Measurements from ENCODE around the gene CTNNBL1.

DNA sequence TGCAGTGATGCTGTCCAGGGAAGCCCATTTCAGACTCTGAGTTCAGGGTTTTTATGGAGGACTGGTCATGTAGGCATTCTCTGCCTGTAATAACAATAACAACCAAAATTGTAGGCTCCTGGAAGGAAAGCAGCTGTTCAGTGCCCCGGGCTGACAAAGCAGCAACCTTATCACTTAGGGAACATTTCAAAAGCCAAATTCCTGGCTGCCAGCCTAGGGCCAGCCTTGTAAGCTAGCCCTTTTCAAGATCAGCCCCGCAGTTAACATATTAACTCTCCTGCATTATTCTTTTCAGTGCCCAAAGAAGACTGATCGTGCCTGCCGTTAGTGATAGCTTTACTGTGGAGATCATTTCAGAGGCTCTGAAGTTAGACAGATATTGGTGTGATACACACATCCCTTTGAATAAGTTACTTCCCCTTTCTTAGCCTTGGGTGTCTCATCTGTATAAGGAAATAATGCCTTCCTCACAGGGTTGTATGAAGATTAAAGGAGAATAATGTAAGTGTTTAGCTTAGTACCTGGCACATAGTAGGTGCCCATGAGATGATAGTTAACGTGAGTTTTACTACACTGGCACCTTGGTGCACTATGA lies 44.1 kb downstream of the CTNNBL1 start:
- no peak for TF ChIP-seq CTCF (IDR thresholded peaks at IDR 0.05; ENCODE audit: extremely low read depth in 1 of 2, insufficient read depth in 1 of 2, low read depth in 1 of 2, low read length in 2 of 2)
- no peak for TF ChIP-seq POLR2AphosphoS5 (IDR thresholded peaks at IDR 0.05; ENCODE audit: insufficient read depth, low read depth, low read length)
- TF ChIP-seq JUN (IDR thresholded peaks at IDR 0.05; ENCODE audit: borderline replicate concordance, insufficient read depth, insufficient read length, low read depth) = no peak
- no peak for TF ChIP-seq MAX (IDR thresholded peaks at IDR 0.05; ENCODE audit: insufficient read depth, insufficient read length)
- TF ChIP-seq POLR2A (IDR thresholded peaks at IDR 0.05; ENCODE audit: low read depth, low read length) = no peak
- no peak for TF ChIP-seq EZH2 (IDR thresholded peaks at IDR 0.05; ENCODE audit: borderline replicate concordance, low read depth, low read length, severe bottlenecking)
- no peak for TF ChIP-seq MYC (IDR thresholded peaks at IDR 0.05; ENCODE audit: low read depth, low read length)
- TF ChIP-seq FOS (IDR thresholded peaks at IDR 0.05; ENCODE audit: borderline replicate concordance, insufficient read depth, low read length) = no peak
